ENCODE measurements around the gene HIGD2B. TPM values are rescaled to one million over a fixed set of nuclear protein-coding genes. Genes with fewer than 3 reads are reported as not detected.

Gene HIGD2B
- not detected in 2 replicates for total RNA-seq

GRCh38 chr15:72685925-72686794, at the start of gene HIGD2B, which contains the start of gene BBS4:
HIGD2B (minus strand) TSS chr15:72686182; CDS start chr15:72676374, 9,808 bp downstream.
BBS4 (plus strand) TSS chr15:72686207; CDS start chr15:72686228, 21 bp downstream.

GRCh38 chr15:72654397-72654796, 31.6 kb downstream of the HIGD2B start, which contains the start of gene GOLGA6B:
GOLGA6B (plus strand) TSS chr15:72654697; CDS start chr15:72654738, 41 bp downstream.

Small RNA genes lying within 50 kb of the gene (small RNA-seq; reads per million reads assigned to genes)
- gene RN7SL853P (ENCODE audit: low replicate concordance), result not detected

Other genes with a start within 250 kb of the HIGD2B start
- gene ARIH1, start 211.9 kb downstream of the HIGD2B start, total RNA-seq, result 34.6 and 37.7 TPM in 2 replicates
- gene GOLGA6B, start 31.5 kb downstream of the HIGD2B start, total RNA-seq, result not detected in 2 replicates
- gene BBS4, start within 50 bp of the HIGD2B start, total RNA-seq, result 19.0 and 34.8 TPM in 2 replicates
- 64.8 and 92.8 TPM in 2 replicates for gene ADPGK, start 97.6 kb upstream of the HIGD2B start, total RNA-seq

Data from placental pericyte (primary cell).